GM19351 (cell line): ENCODE data around the gene GGA1.
A peak's percentile ranks its signal among the peaks of the same experiment; 100 is the strongest.
"Not testable (repeated sequence)": the region's sequence is repeated elsewhere in the genome, so short reads cannot be mapped to it uniquely, and the experiment has no call there.

Source experiments
- ATAC-seq: cut with Tn5 transposase; IDR thresholded peaks from one replicate; pipeline ENCODE4 v1.9.1; 2021; ENCODE audit warnings: mild to moderate bottlenecking, moderate library complexity; ENCODE audit not compliant: unreplicated experiment

Gene GGA1

DNA sequence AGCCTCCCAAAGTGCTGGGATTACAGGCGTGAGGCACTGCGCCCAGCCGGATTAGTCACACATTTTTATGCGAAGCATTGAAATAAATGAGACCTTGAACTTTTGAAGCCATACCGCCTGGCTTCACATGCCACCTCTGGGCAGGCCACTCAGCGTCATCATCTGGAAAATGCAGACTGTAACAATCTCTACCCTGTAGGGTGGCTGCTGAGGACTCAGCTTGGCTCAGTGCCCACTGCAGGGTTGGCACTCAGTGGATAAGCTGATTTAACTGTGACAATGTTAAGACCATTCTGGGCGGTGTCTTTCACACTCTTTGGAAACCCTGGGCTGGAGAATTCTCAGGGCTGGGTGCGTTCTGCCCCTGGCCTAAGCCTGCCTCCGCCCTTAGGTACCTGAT is 39.3 kb downstream of the GGA1 start:
- ATAC-seq: no peak

DNA sequence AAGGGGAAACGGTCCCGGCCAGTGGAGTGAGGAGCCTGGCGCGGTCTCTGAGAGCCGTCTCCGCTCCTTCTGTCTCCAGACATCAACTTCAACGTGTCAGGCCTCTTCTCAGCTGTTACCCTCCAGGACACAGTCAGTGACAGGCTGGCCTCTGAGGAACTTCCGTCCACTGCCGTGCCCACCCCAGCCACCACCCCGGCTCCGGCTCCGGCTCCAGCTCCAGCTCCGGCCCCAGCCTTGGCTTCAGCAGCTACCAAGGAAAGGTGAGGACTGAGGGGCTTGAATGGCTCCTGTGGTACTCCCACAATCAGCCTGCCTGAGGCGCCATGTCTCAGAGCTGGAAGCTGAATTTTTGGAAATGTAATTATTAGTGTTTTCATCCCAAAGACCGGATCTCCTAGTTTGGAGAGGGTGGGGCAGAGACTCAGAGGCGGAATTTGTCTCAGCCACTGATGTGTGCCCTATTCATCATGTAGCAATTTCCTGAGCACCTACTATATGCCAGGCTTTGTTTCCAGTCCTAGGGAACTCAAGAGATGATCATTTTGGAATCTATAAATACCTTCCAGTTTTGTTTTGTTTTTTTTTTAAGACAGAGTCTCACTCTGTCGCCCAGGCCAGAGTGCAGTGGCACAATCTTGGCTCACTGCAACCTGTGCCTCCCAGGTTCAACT is 42.0 kb downstream of the GGA1 start:
- ATAC-seq: no peak

DNA sequence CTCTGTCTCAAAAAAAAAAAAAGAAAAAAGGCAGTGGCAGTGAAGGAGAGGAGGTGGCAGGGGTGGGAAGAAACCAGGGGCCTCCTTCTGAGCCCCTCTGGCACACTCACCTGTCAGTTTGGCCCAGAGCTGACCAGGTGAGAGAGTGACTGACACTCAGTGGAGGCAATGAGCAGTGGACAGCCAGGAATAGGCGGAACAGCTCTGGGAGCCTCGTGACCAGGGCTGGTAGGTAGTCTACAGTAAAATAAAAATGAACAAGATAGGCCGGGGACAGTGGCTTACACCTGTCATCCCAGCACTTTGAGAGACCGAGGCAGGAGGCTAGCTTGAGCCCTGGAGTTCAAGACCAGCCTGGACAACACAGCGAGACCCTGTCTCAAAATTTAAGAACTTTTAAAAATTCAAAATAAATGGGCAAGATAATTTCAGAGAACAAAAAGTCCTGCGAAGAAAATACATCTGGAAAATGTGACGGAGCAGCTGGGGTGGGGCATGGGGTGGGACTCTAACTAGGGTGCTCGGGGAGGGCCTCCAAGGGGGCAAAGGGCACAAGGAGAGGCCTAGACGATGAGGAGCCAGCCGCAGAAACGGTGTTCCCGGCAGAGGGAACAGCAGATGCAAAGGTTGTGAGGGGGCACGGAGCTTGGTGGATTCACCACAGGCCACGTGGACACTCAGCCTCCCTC is 46.1 kb downstream of the GGA1 start:
- no peak for ATAC-seq

DNA sequence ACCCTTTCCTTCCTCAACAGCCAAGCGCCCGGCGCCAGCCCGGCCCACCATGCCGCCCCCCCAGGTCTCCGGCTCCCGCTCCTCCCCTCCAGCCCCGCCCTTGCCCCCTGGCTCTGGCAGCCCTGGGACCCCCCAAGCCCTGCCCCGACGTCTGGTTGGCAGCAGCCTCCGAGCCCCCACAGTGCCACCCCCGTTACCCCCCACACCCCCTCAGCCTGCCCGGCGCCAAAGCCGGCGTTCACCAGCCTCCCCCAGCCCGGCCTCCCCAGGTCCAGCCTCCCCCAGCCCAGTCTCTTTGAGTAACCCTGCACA is 46.6 kb downstream of the GGA1 start:
- no peak for ATAC-seq

DNA sequence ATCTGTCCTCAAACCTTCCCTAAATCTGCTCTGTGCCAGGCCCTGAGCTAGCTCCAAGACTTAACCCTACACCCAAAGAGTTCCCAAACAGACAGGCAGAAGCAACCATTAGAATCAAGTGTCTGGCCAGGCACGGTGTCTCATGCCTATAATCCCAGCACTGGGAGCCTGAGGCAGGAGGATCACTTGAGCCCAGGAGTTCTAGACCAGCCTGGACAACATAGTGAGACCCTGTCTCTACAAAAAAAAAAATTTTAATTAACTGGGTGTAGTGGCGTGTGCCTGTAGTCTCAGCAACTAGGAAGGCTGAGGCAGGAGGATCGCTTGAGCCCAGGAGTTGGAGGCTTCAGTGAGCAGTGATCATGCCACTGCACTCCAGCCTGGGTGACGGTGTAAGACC is 47.9 kb downstream of the GGA1 start:
- not testable (repeated sequence) for ATAC-seq

DNA sequence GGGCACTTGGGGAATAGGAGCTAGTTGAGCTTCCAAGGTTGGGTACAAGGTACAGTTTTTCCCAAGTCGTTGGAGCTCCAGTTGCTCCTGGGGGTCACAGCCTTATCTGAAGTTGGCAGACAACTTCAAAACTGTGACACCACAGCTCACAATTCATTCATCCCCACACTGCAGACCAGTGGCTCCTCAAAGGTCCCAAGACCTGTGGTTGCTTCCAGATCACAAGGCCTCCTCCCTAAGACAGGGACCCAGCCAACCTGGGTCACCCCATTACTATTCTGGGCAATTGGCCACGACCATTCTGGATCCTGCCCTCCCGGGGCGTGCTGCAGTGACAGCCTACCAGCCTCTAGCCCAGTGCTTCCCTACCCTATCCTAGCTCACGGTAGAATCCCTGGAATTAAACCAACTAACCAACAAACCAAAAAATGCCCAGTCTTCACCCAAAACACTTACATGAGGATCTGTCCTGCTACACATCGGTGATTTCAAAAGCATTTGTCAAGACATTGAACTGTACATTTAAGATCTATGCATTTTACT is 49.0 kb downstream of the GGA1 start:
- no peak for ATAC-seq

DNA sequence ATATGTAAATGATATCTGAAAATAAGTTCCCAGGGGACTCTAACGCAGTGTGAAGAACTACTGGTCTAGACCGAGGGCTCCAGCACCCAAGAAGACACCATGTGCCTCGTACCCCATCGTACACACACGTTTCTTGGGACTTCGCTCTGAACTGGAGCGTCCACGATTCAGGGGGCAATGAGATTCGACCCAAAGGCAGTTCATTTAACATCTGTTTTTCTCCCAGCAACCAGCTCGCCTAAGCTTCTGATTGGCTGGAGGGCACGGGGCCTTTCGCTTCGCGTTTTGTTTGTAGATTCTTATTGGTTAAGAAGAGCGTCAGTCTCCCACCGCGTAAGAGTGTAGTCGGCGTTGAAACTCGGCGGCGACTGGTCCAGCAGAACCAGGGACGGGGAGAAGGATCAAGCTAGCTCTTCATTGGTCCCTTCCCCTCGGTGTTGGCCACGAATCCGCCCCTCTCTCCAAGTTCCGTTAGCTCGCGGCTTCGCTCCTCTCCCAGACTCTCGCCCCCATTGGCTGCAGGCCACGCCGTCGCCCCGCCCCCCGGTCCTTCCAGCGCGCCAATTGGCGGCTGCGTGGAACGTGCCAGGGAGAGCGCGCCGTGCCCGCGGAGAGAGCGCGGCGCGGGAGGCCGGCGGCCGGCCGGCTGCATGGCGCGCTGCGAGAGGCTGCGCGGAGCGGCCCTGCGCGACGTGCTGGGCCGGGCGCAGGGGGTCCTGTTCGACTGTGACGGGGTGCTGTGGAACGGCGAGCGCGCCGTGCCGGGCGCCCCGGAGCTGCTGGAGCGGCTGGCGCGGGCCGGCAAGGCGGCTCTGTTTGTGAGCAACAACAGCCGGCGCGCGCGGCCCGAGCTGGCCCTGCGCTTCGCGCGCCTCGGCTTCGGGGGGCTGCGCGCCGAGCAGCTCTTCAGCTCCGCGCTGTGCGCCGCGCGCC is 49.8 kb downstream of the GGA1 start, which contains the start of gene PDXP:
PDXP (plus strand) TSS at position 591 of the 933 bp plus-strand sequence; CDS start at position 651, 60 bp downstream.
- peak; percentile 86 for ATAC-seq

DNA sequence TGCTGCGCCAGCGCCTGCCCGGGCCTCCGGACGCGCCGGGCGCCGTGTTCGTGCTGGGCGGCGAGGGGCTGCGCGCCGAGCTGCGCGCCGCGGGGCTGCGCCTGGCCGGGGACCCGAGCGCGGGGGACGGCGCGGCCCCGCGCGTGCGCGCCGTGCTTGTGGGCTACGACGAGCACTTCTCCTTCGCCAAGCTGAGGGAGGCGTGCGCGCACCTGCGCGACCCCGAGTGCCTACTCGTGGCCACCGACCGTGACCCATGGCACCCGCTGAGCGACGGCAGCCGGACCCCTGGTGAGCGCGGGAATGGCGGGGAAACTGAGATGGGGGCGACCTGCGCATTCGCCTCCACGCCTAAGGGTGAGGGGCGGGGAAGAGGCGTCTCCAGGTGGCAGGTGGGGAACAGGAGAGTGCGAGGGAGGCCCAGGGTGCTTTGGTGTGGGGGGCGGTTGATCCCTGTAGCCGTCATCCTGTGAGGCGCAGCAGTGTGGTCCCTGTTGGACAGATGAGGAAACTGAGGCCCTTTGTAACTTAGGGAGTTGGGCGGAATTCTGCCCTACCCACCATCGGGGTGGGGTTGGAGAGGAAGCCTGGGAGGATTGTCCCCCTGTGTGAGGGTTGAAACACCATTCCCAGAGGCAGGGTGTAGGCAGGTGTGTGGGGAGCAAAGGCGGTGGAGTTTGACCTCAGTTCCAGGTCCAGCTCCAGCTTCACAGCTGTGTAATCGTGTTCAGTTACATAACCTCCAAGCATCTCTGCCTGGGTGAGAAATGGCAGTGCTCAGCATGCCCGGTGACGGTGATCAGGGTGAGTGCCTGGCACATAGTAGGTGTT is 50.6 kb downstream of the GGA1 start:
- ATAC-seq: peak; percentile 20

DNA sequence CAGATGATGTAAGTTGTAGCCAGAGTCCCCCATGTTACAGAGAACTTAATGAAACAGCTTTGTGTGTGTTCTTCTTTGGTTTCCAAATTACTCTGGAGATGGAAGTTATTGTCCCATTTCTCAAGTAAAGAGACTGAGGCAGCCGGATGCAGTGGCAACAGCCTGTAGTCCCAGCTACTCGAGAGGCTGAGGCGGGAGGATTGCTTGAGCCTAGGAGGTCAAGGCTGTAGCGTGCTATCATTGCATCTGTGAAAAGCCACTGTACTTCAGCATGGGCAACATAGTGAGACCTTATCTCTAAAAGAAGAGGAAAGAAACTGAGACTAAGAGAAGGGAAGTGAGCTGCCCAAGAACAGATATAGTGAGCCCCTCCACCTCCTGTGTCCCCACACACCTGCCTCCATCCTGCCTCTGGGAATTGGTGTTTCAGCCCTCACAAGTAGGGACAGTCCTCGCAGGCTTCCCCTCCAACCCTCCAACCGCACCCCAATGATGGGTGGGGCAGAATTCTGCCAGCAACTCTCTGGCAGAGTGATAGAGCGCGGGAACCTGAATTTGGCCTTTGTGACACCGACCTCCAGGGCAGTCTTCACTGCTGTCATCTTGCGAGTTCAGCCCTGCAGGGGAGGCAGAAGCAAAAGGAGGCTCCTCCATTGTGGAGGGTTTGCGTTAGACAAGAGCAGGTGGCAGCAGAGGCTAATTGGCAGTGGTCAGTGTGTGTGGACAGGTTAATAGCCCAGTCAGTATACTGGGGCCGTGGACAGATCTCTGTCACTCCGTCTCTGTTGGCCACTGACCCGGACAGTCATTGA is 51.5 kb downstream of the GGA1 start:
- ATAC-seq: no peak

DNA sequence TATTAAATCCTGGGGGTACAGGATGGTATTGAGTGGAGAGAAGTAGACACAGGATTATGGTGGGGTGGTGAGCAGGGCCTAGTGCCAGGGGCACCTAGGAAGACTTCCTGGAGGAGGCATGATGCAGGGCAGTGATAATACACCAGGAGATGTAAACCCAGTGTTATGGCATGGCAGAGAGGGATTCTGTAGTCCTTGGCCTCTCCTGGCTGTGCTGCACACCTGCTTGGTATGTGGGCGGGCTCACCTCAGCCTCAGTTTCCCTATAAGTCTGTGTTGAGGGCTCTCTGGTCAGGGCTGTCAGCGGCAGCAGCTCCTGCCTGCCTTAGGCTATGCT is 52.0 kb downstream of the GGA1 start:
- no peak for ATAC-seq

DNA sequence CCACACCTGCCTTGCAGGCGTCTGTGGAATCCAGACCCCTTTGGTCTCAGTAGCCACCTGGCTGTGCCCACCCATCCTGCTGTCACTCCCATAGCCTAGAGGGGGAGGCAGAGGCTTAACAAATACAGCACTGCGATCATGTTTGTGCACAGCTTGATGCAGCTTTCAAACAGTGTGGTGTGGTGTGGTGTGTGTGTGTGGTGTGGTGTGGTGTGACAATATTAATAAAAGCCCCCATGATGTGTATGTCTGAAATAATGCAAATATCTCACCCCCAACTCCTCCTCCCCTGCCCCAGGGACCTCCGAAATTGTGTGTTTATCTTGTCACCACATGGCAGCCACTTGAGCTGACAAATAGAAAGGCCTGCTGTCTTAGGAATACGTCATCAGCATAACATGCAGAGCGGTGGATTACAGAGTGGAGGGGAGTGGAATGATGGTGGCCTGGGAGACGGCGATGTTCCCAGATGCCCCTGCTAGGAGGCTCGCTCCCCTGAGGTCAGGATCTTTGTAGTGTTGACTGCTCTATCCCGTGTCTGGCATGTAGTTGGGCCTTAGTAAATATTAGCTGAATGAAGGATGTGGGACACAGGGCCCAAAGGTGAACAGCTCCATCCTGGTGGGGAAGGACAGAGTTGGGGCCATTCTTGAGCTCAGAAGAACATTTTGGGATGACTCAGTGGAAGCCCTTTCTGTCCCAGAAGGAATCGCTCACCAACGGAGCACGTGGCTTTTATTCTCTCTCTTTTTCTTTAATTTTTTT is 52.7 kb downstream of the GGA1 start:
- no peak for ATAC-seq

DNA sequence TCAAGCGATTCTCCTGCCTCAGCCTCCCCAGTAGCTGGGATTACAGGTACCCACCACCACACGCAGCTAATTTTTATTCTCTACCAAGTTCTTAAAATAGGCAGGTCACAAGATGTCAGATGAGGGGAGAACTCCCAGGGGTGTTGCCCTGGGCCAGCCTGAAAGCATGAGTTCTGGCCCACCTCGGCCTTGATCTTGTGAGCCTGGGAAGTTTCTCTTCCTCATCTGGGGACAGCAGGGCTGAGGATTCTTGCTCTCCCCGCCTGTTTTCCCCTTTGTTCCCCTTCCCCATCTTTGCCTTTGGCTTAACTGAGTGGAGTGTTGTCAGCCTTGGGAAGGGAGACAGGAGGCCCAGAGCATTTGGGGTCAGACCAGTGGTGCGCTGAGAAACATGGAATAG is 53.4 kb downstream of the GGA1 start:
- ATAC-seq: no peak

DNA sequence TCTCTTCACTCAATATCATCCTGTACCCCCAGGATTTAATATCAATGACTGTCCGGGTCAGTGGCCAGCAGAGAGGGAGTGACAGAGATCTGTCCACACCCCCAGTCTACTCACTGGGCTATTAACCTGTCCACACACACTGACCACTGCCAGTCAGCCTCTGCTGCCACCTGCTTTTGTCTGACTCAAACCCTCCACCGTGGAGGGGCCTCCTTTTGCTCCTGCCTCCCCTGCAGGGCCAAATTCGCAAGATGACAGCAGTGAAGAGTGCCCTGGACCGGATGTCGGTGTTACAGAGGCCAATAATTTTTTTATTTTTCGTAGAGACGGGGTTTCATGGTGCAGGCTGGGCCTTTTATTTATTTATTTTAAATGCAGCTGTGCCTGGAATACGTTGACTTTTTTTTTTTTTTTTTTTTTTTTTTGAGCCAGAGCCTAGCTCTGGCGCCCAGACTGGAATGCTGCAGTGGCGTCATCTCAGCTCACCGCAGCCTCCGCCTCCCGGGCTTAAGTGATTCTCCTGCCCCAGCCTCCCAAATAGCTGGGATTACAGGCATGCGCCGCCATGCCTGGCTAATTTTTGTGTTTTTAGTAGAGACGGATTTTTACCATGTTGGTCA is 55.0 kb downstream of the GGA1 start:
- ATAC-seq: no peak

DNA sequence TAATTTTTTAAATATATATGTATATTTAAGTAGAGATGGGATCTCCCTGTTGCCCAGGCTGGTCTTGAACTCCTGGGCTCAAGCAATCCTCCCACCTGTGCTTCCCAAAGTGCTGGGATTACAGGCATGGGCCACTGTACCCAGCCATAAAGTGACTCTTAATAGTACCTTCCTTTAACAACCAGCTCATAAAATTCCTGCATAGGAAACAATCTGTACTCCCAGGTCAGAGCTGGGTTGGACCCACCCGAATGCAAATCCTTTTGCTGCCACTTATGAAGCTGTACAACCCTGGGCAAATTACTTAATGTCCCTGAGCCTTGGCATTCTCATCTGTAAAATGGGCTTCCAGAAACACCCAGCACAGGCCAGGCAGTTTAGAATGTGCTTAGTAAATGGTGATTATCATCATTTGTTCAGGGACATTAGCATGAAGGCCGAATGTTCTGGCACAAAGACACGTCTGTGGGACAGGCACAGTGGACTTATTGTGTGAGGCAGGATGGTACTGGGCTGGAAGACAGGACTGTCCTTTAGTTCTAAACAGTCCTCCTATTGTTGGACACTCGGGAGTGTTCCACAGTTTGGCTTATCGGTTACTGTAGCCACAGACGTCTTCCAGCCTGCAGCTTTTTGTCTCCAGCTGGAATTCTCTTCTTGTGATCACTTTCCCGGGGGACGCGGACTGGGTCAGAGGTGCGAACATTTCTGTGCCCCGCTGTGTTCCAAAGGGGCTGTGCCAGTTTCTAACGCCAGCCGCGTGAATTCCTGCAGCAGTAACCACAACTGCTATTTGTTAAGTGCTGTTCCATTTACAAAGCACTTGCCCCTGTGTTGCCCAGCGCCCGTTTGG is 55.8 kb downstream of the GGA1 start:
- no peak for ATAC-seq

DNA sequence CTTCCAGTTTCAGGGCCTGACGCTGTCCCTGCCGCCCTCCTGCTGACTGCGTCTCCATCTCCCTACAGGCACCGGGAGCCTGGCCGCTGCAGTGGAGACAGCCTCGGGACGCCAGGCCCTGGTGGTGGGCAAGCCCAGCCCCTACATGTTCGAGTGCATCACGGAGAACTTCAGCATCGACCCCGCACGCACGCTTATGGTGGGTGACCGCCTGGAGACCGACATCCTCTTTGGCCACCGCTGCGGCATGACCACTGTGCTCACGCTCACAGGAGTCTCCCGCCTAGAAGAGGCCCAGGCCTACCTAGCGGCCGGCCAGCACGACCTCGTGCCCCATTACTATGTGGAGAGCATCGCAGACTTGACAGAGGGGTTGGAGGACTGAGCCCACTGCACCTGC is 56.9 kb downstream of the GGA1 start:
- ATAC-seq: no peak

DNA sequence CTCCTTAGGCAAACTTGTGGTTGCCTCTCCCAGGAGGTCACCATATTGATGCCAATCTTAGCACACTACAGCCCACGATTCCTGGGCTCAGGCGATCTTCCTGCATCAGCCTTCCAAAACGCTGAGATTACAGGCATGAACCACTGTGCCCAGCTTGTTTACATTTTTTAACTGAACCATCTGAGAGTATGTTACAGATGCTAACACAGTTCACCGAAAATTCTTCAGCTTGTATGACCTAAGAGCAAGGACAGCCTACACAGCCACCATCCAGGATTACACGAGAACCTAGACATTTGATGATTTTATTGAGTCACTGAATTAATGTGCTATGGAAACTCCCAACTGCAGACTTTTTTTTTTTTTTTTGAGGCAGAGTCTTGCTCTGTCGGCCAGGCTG is 61.0 kb downstream of the GGA1 start:
- ATAC-seq: no peak

DNA sequence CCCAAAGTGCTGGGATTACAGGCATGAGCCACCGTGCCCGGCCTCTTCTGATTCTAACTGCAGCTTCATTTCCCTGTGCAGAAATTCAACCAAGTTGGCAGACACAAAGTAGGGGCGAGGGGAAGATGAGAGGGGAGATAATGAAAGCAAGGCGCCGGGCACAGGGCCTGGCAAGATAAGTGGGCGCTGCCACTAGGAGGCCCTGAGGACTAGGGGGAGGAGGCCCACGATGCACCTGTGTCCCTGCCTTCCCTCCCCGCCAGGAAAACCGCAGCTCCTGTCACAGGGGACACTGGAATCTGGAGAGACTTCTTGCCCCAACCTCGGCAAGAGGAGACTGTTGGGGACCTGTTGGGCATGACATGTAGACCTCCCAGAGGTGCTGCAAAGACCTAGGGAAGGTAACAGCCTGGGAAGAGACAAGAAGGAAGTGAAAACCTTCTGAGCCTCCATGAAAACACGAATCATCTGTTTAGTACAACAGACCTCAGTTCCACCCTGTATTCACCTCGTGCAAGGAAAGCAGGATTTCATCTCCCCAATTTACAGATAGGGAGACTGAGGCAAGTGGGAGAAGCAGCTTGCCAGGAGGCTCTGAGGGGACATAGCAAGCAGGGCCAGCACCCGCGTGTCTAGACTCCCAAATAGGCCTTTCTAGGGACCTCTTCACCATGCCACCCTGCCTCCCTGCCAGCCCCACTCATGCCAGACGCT is 63.7 kb downstream of the GGA1 start:
- ATAC-seq: no peak
